H1 (cell line): ENCODE data around the gene PLEKHM3. TPM values are rescaled to one million over a fixed set of nuclear protein-coding genes. Genes with fewer than 3 reads are reported as not detected.

Experiments
- CTCF ChIA-PET: fragments of 300-600 bp; sonication (Branson Sonifier 250); formaldehyde crosslinking; loops from one replicate; lab custom pipeline; 2021; ENCODE audit not compliant: partially characterized antibody; lab: Charles Lee
- POLR2A ChIA-PET: fragments of 300-600 bp; sonication (Branson Sonifier 250); formaldehyde crosslinking; loops from one replicate; lab custom pipeline; 2021; ENCODE audit warnings: inconsistent platforms; ENCODE audit not compliant: partially characterized antibody; lab: Charles Lee
- DNase-seq, 2 experiments: peaks; one replicate each; pipeline versions ENCODE4 v3.0.0 to v3.0.0-alpha.2; 2010 to 2022; ENCODE audit warnings: low spot score in 2 of 2, low read depth in 1 of 2, mixed read lengths in 1 of 2
- FAIRE-seq: peaks from 2 replicates; lab custom pipeline; 2011; peaks lifted over from hg19 to GRCh38; lab: Jason Lieb, UNC
- H2AFZ ChIP-seq: 2 replicates; pipeline ENCODE4 v1.8.1; 2012; ENCODE audit warnings: low read length, inconsistent platforms
- H2AK5ac ChIP-seq: 2 replicates; pipeline ENCODE4 v1.6.1; 2013; ENCODE audit warnings: low read depth, low read length
- H2BK120ac ChIP-seq: replicated peaks from 2 replicates; pipeline ENCODE3; 2013; ENCODE audit warnings: low read depth, low read length, inconsistent platforms
- H2BK12ac ChIP-seq: 2 replicates; pipeline ENCODE4 v1.6.1; 2013; ENCODE audit warnings: low read depth, low read length
- H2BK15ac ChIP-seq: 2 replicates; pipeline ENCODE4 v1.6.1; 2013; ENCODE audit warnings: low read length
- H2BK20ac ChIP-seq: 2 replicates; pipeline ENCODE4 v1.6.1; 2013; ENCODE audit warnings: low read length
- H2BK5ac ChIP-seq: 2 replicates; pipeline ENCODE4 v1.6.1; 2013; ENCODE audit warnings: low read depth, low read length
- H3K14ac ChIP-seq: 2 replicates; pipeline ENCODE4 v1.6.1; 2013; ENCODE audit warnings: inconsistent platforms; ENCODE audit not compliant: insufficient read length
- H3K18ac ChIP-seq: 2 replicates; pipeline ENCODE4 v1.6.1; 2013; ENCODE audit warnings: low read length; ENCODE audit errors: extremely low read depth
- H3K23ac ChIP-seq: 2 replicates; pipeline ENCODE4 v1.6.1; 2013; ENCODE audit warnings: inconsistent platforms; ENCODE audit not compliant: insufficient read length
- H3K23me2 ChIP-seq: 2 replicates; pipeline ENCODE4 v1.6.1; 2013; ENCODE audit warnings: low read depth, low read length
- H3K27ac ChIP-seq: 2 replicates; pipeline ENCODE4 v1.6.1; 2011; ENCODE audit warnings: low read depth, low read length, inconsistent platforms
- H3K27me3 ChIP-seq, 4 experiments: replicated peaks in 1 of 4; 1 replicate in 1 of 4; 2 replicates in 3 of 4; pipeline versions ENCODE4 v1.6.1 to v1.8.1; 2011 to 2013; ENCODE audit warnings: low read length in 3 of 4, mild to moderate bottlenecking in 3 of 4, inconsistent platforms in 2 of 4, mixed read lengths in 2 of 4, moderate library complexity in 1 of 4; ENCODE audit not compliant: control insufficient read depth in 3 of 4, insufficient read depth in 3 of 4; ENCODE audit errors: extremely low read depth in 1 of 4
- H3K36me3 ChIP-seq, 4 experiments: 2 replicates each; pipeline versions ENCODE4 v1.6.1 to v1.8.1; 2011 to 2013; ENCODE audit warnings: mild to moderate bottlenecking in 4 of 4, low read length in 3 of 4, moderate library complexity in 2 of 4, control low read depth in 1 of 4, inconsistent platforms in 1 of 4; ENCODE audit not compliant: insufficient read depth in 4 of 4, control insufficient read depth in 2 of 4
- H3K4ac ChIP-seq: replicated peaks from 2 replicates; pipeline ENCODE3; 2013; ENCODE audit warnings: low read length, low read depth, mixed read lengths, inconsistent platforms; ENCODE audit not compliant: insufficient read length
- H3K4me1 ChIP-seq, 4 experiments: replicated peaks in 1 of 4; 1 replicate in 1 of 4; 2 replicates in 3 of 4; pipeline versions ENCODE4 v1.6.1 to v1.8.1; 2011 to 2013; ENCODE audit warnings: low read length in 3 of 4, inconsistent platforms in 2 of 4, mixed read lengths in 1 of 4; ENCODE audit not compliant: insufficient read depth in 4 of 4, control insufficient read depth in 3 of 4
- H3K4me2 ChIP-seq, 2 experiments: 2 replicates each; pipeline versions ENCODE4 v1.6.1 to v1.8.1; 2011 to 2013; ENCODE audit warnings: low read depth in 2 of 2, low read length in 2 of 2, control low read depth in 1 of 2, inconsistent platforms in 1 of 2, mild to moderate bottlenecking in 1 of 2; ENCODE audit not compliant: insufficient read depth in 1 of 2
- H3K4me3 ChIP-seq, 4 experiments: fragments of 200-600, 300-600 bp in 1 of 4; sonication (generic), shearing (Covaris generic), sonication (Bioruptor Twin) in 1 of 4; 2 replicates each; pipeline versions ENCODE4 v1.5.1 to v1.8.1; 2011 to 2016; ENCODE audit warnings: low read length in 4 of 4, low read depth in 3 of 4, control low read depth in 2 of 4, inconsistent platforms in 2 of 4, mild to moderate bottlenecking in 2 of 4, mixed read lengths in 1 of 4, moderate library complexity in 1 of 4; ENCODE audit not compliant: insufficient read depth in 2 of 4; ENCODE audit errors: extremely low read depth in 1 of 4
- H3K56ac ChIP-seq: replicated peaks from 2 replicates; pipeline ENCODE3; 2013; ENCODE audit warnings: low read depth, mild to moderate bottlenecking, mixed read lengths, low read length, inconsistent platforms; ENCODE audit not compliant: insufficient read length
- H3K79me1 ChIP-seq: 2 replicates; pipeline ENCODE4 v1.6.1; 2013; ENCODE audit warnings: low read depth, low read length, control low read depth
- H3K79me2 ChIP-seq, 2 experiments: 2 replicates each; pipeline versions ENCODE4 v1.6.1 to v1.8.1; 2012 to 2013; ENCODE audit warnings: low read length in 2 of 2, mild to moderate bottlenecking in 2 of 2, inconsistent platforms in 1 of 2; ENCODE audit not compliant: insufficient read depth in 2 of 2, control insufficient read depth in 1 of 2
- H3K9ac ChIP-seq, 4 experiments: replicated peaks in 1 of 4; 1 replicate in 1 of 4; 2 replicates in 3 of 4; pipeline versions ENCODE4 v1.6.1 to v1.8.1; 2011 to 2013; ENCODE audit warnings: low read depth in 3 of 4, low read length in 3 of 4, control low read depth in 2 of 4, mild to moderate bottlenecking in 2 of 4, moderate library complexity in 2 of 4, inconsistent platforms in 1 of 4; ENCODE audit errors: extremely low read depth in 1 of 4
- H3K9me3 ChIP-seq, 2 experiments: 2 replicates each; pipeline versions ENCODE4 v1.6.1 to v1.8.1; 2012 to 2013; ENCODE audit warnings: mild to moderate bottlenecking in 2 of 2, moderate library complexity in 2 of 2, control low read depth in 1 of 2, inconsistent platforms in 1 of 2, low read depth in 1 of 2, low read length in 1 of 2, mixed read lengths in 1 of 2; ENCODE audit not compliant: insufficient read depth in 2 of 2
- H4K20me1 ChIP-seq, 2 experiments: replicated peaks in 1 of 2; 2 replicates each; pipeline versions ENCODE3 to v1.8.1; 2011 to 2013; ENCODE audit warnings: inconsistent platforms in 2 of 2, low read length in 2 of 2, mild to moderate bottlenecking in 1 of 2; ENCODE audit not compliant: insufficient read depth in 2 of 2, control insufficient read depth in 1 of 2
- H4K5ac ChIP-seq: 2 replicates; pipeline ENCODE4 v1.6.1; 2013; ENCODE audit warnings: low read length, low read depth, mixed read lengths, inconsistent platforms; ENCODE audit not compliant: insufficient read length
- H4K8ac ChIP-seq: 2 replicates; pipeline ENCODE4 v1.8.0; 2013; ENCODE audit warnings: mild to moderate bottlenecking, moderate library complexity, low read length, inconsistent platforms; ENCODE audit not compliant: insufficient read depth; ENCODE audit errors: extremely low read depth
- H4K91ac ChIP-seq: replicated peaks from 2 replicates; pipeline ENCODE3; 2013; ENCODE audit warnings: low read length, mixed read lengths, inconsistent platforms; ENCODE audit not compliant: insufficient read length
- ASH2L ChIP-seq: fragments of 200-600, 300-600 bp; sonication (generic); IDR thresholded peaks from one replicate; pipeline ENCODE4 v1.7.1; 2017; ENCODE audit warnings: low read length
- BCL11A ChIP-seq, 2 experiments: IDR thresholded peaks; one replicate each; pipeline ENCODE4 v1.6.1; 2011; ENCODE audit warnings: low read depth in 2 of 2, low read length in 2 of 2, mild to moderate bottlenecking in 2 of 2
- BRCA1 ChIP-seq: IDR thresholded peaks from 2 replicates; pipeline ENCODE4 v1.6.1; 2012; ENCODE audit warnings: low read depth, low read length, improper control_type of control experiment
- CREB1 ChIP-seq: IDR thresholded peaks from 2 replicates; pipeline ENCODE4 v1.6.1; 2012; ENCODE audit warnings: inconsistent platforms
- CTBP2 ChIP-seq: IDR thresholded peaks from 2 replicates; pipeline ENCODE4 v1.7.0; 2011; ENCODE audit warnings: borderline replicate concordance, mild to moderate bottlenecking, moderate library complexity, mixed read lengths, low read length; ENCODE audit not compliant: insufficient read depth, insufficient read length
- EZH2 ChIP-seq: fragments of 200-600 bp; sonication (generic); IDR thresholded peaks from 2 replicates; pipeline ENCODE4 v1.7.1; 2012; ENCODE audit warnings: low read depth, mild to moderate bottlenecking, moderate library complexity, low read length, inconsistent platforms; ENCODE audit not compliant: severe bottlenecking
- GTF2F1 ChIP-seq: IDR thresholded peaks from 2 replicates; pipeline ENCODE4 v1.6.1; 2012; ENCODE audit warnings: low read depth, low read length, improper control_type of control experiment, borderline replicate concordance
- HDAC6 ChIP-seq: IDR thresholded peaks from one replicate; pipeline ENCODE4 v1.7.1; 2012; ENCODE audit warnings: low read depth, mild to moderate bottlenecking, inconsistent platforms, low read length, moderate library complexity
- KDM4A ChIP-seq: IDR thresholded peaks from one replicate; pipeline ENCODE4 v1.7.1; 2012; ENCODE audit warnings: low read depth, mild to moderate bottlenecking, moderate library complexity, low read length, inconsistent platforms; ENCODE audit not compliant: severe bottlenecking
- POLR2A ChIP-seq, 2 experiments: IDR thresholded peaks; 1 replicate in 1 of 2; 2 replicates in 1 of 2; pipeline ENCODE4 v1.6.1; 2011; ENCODE audit warnings: low read depth in 2 of 2, low read length in 2 of 2, mild to moderate bottlenecking in 2 of 2; ENCODE audit errors: control extremely low read depth in 1 of 2
- RXRA ChIP-seq: IDR thresholded peaks from 2 replicates; pipeline ENCODE4 v1.6.1; 2011; ENCODE audit warnings: low read depth, mild to moderate bottlenecking, low read length, moderate library complexity; ENCODE audit not compliant: insufficient read depth
- SP1 ChIP-seq: IDR thresholded peaks from 2 replicates; pipeline ENCODE4 v1.6.1; 2011; ENCODE audit warnings: low read depth, low read length
- TCF12 ChIP-seq: IDR thresholded peaks from 2 replicates; pipeline ENCODE4 v1.6.1; 2011; ENCODE audit warnings: low read depth, mild to moderate bottlenecking, low read length
- YY1 ChIP-seq: IDR thresholded peaks from 2 replicates; pipeline ENCODE4 v1.6.1; 2011; ENCODE audit warnings: low read depth, mild to moderate bottlenecking, low read length
- WGBS, 2 experiments: shearing (Covaris generic) in 1 of 2; methylation state at CpG; one replicate each; pipeline versions ENCODE4 v1.1.6 to v1.1.7; 2013 to 2015; ENCODE audit warnings: low lambda C conversion rate in 2 of 2, mixed read lengths in 2 of 2, inconsistent platforms in 1 of 2, low coverage in 1 of 2, missing lambda C conversion rate in 1 of 2; ENCODE audit not compliant: insufficient replicate concordance in 2 of 2, insufficient coverage in 1 of 2, insufficient read length in 1 of 2; ENCODE audit errors: extremely low coverage in 1 of 2, missing lambda C conversion rate in 1 of 2; 5-methylcytosine and 5-hydroxymethylcytosine counted together
- polyA plus RNA-seq, 7 experiments: library from polyadenylated mRNA; depleted of rRNA in 3 of 7; stranded (reverse) in 5 of 7; unstranded in 2 of 7; fragments of >200 nt in 5 of 7; fragments of 200-250 nt in 2 of 7; gene quantifications; 1 replicate in 5 of 7; 2 replicates in 1 of 7; 4 replicates in 1 of 7; pipeline versions ENCODE4 v1.2.1 to v1.2.3, GENCODE V29; 2011 to 2013; ENCODE audit warnings: missing spikeins in 2 of 7, mixed read lengths in 2 of 7
- total RNA-seq: library from RNA; stranded (reverse); fragmentation: NEBNext Ultra II Directional; extraction: Animal tissue kit (Norgen Biotek cat#: 25700); gene quantifications from 2 replicates; pipeline ENCODE4 v1.2.1, GENCODE V29; 2021
- TF ChIP-seq, protein P1 (sequence below): IDR thresholded peaks from 2 replicates; pipeline ENCODE4 v1.6.1; 2011; ENCODE audit warnings: low read length, improper control_type of control experiment

The PLEKHM3 gene
- total and polyA plus RNA-seq, 2 of the 8 experiments (the other 6 are each of a cell fraction or from before 2014, with no cell fraction given): 2.3 to 5.8 TPM

DNA sequence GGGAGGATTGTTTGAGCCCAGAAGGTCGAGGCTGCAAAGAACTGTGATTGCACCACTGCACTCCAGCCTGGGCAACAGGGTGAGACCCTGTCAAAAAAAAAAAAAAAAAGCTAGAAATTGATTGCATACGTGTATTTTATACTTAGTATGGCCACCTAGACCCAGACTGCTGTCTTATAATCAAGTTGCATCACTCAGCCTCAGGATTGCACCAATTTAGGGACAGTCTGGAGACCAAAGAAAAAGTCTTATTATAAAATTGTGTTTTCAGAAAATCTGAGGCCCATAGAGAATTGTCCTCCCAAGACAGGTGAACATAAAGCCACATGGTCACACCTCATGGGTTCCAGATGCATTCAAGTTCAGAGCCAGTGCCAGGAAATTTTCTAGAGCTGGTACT lies 17.1 kb upstream of the PLEKHM3 start:
- no peak overlapping the region for H3K14ac ChIP-seq
- no peak overlapping the region for H3K4me2 ChIP-seq
- no peaks in the 10 kb centered on the region for H3K36me3 ChIP-seq
- H2BK15ac ChIP-seq: no peak overlapping the region
- H4K5ac ChIP-seq: no peak overlapping the region
- no peak overlapping the region for H3K56ac ChIP-seq
- H3K18ac ChIP-seq: no peak overlapping the region
- H2BK20ac ChIP-seq: no peak overlapping the region
- no peaks in the 10 kb centered on the region for H3K23me2 ChIP-seq
- DNase-seq: no peak
- 85% methylated on average over 2 of the region's 2 CpGs; no CpG with 5 or more reads in 1 of the 2 experiments for WGBS, 2 experiments
- no peak overlapping the region for H4K91ac ChIP-seq
- H4K20me1 ChIP-seq: no peaks in the 10 kb centered on the region
- H3K4me1 ChIP-seq: peaks cover 0 to 13% (median 7%) of the 10 kb centered on the region in 4 experiments; a peak in 2 of 7 replicates
- FAIRE-seq: no peak
- no peak overlapping the region for H2BK5ac ChIP-seq
- H3K23ac ChIP-seq: no peak overlapping the region
- CTCF ChIA-PET: interaction anchor here (0.6 to 8.8 kb wide), 15 partner anchors 9 to 299 kb away, joined by 3 to 157 read pairs (median 19); no protein-coding TSS in a partner anchor
- H2BK120ac ChIP-seq: no peak overlapping the region
- no peak overlapping the region for H2BK12ac ChIP-seq
- no peak overlapping the region for H3K4ac ChIP-seq
- H3K79me2 ChIP-seq: no peaks in the 10 kb centered on the region
- H3K79me1 ChIP-seq: no peaks in the 10 kb centered on the region
- H4K8ac ChIP-seq: no peak overlapping the region
- no peaks in the 10 kb centered on the region for H3K9me3 ChIP-seq
- no peak overlapping the region for H3K9ac ChIP-seq
- no peak overlapping the region for H3K4me3 ChIP-seq
- POLR2A ChIA-PET: no interaction called here
- H2AK5ac ChIP-seq: no peak overlapping the region
- H3K27ac ChIP-seq: no peak overlapping the region
- no peak overlapping the region for H2AFZ ChIP-seq
- H3K27me3 ChIP-seq: no peaks in the 10 kb centered on the region
- TF ChIP-seq TCF12: no peak
- no peak for TF ChIP-seq YY1
- TF ChIP-seq, protein P1, sequence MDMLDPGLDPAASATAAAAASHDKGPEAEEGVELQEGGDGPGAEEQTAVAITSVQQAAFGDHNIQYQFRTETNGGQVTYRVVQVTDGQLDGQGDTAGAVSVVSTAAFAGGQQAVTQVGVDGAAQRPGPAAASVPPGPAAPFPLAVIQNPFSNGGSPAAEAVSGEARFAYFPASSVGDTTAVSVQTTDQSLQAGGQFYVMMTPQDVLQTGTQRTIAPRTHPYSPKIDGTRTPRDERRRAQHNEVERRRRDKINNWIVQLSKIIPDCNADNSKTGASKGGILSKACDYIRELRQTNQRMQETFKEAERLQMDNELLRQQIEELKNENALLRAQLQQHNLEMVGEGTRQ: no peak
- no peak for TF ChIP-seq BRCA1
- no peak for TF ChIP-seq HDAC6
- TF ChIP-seq BCL11A (IDR thresholded peaks at IDR 0.05; ENCODE audit: low read depth in 2 of 2, low read length in 2 of 2): no peak
- no peak for TF ChIP-seq ASH2L
- TF ChIP-seq RXRA: no peak
- TF ChIP-seq KDM4A: no peak
- TF ChIP-seq POLR2A (IDR thresholded peaks at IDR 0.05; ENCODE audit: control extremely low read depth in 1 of 2, low read depth in 2 of 2, low read length in 2 of 2): no peak
- TF ChIP-seq SP1: no peak
- no peak for TF ChIP-seq EZH2
- no peak for TF ChIP-seq CREB1
- no peak for TF ChIP-seq CTBP2
- TF ChIP-seq GTF2F1: no peak
